ENCODE results near the gene GOLIM4. TPM values are rescaled to one million over a fixed set of nuclear protein-coding genes. Genes with fewer than 3 reads are reported as not detected.

GOLIM4 gene
- polyA plus RNA-seq, 1 donor from 2014 or later = 3.2 TPM

DNA sequence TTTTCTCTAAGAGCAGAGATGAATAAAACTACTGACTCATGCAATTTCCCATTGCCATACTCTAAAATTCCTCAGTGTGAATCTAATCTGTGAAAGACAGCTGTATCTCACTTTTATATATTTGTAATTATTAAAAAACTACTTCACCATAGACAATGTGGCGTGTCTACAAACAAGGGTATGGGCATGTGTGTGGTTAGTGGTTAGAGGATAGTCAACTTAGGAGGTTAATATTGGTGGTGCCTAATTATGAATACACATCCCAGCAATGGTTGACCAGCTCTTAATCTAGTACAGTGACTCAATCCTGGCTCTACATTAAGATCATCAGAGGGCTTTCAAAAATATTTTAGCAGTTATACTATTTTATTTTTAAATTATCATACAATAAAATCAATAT is 94.5 kb downstream of the GOLIM4 start (continued):
- TF ChIP-seq, protein P1, sequence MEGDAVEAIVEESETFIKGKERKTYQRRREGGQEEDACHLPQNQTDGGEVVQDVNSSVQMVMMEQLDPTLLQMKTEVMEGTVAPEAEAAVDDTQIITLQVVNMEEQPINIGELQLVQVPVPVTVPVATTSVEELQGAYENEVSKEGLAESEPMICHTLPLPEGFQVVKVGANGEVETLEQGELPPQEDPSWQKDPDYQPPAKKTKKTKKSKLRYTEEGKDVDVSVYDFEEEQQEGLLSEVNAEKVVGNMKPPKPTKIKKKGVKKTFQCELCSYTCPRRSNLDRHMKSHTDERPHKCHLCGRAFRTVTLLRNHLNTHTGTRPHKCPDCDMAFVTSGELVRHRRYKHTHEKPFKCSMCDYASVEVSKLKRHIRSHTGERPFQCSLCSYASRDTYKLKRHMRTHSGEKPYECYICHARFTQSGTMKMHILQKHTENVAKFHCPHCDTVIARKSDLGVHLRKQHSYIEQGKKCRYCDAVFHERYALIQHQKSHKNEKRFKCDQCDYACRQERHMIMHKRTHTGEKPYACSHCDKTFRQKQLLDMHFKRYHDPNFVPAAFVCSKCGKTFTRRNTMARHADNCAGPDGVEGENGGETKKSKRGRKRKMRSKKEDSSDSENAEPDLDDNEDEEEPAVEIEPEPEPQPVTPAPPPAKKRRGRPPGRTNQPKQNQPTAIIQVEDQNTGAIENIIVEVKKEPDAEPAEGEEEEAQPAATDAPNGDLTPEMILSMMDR (IDR thresholded peaks at IDR 0.05; ENCODE audit: poor library complexity, severe bottlenecking) = no peak
- no peak for TF ChIP-seq TAF1 (IDR thresholded peaks at IDR 0.05; ENCODE audit: low read depth)

DNA sequence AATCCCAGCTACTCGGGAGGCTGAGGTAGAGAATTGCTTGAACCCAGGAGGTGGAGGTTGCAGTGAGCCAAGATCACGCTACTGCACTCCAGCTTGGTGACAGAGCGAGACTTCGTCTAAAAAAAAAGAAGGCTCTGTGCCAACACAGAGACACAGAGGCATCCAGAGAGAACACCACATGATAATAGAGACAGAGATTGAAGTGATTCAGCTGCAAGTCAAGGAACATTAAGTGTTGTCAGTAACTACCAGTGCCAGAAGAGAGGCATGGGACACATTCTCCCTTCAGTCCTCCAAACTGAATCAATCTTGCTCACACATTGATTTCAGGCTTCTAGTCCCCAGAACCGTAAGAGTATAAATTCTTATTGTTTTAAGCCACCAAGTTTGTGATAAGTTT is 97.5 kb downstream of the GOLIM4 start:
- Histone ChIP-seq H3K9me2 (ENCODE audit: insufficient read depth, low read length) (no peaks in the 10 kb centered on the region), H3K79me2 (replicated peaks; ENCODE audit: insufficient read depth, low read length) (no peaks in the 10 kb centered on the region), H3K4me3 (ENCODE audit: low read length) (no peak overlapping the region), H3F3A (ENCODE audit: insufficient read depth, low read length, poor library complexity, severe bottlenecking) (no peaks in the 10 kb centered on the region), H3K27ac (ENCODE audit: low read length) (no peak overlapping the region), H3K9me3 (ENCODE audit: low read length) (no peaks in the 10 kb centered on the region), H3K27me3 (ENCODE audit: insufficient read depth, low read depth, low read length) (no peaks in the 10 kb centered on the region), H4K20me1 (ENCODE audit: insufficient read depth) (no peaks in the 10 kb centered on the region), H3K9ac (ENCODE audit: low read length) (no peak overlapping the region), H3K36me3 (ENCODE audit: insufficient read depth, low read length) (no peaks in the 10 kb centered on the region), H2AFZ (ENCODE audit: low read depth, low read length) (no peak overlapping the region), H3K4me2 (ENCODE audit: low read length) (no peak overlapping the region)
- TF ChIP-seq, protein P1 (IDR thresholded peaks at IDR 0.05; ENCODE audit: poor library complexity, severe bottlenecking) = no peak
- no peak for TF ChIP-seq EZH2 (IDR thresholded peaks at IDR 0.05; ENCODE audit: borderline replicate concordance, insufficient read depth, low read length, poor library complexity, severe bottlenecking)
- TF ChIP-seq EP300 (conservative IDR thresholded peaks at IDR 0.05; ENCODE audit: poor library complexity, severe bottlenecking) = no peak
- no peak for TF ChIP-seq RAD21 (conservative IDR thresholded peaks at IDR 0.05)
- TF ChIP-seq SMC3 (conservative IDR thresholded peaks at IDR 0.05; ENCODE audit: poor library complexity) = no peak
- no peak for TF ChIP-seq TAF1 (IDR thresholded peaks at IDR 0.05; ENCODE audit: low read depth)
- no peak for TF ChIP-seq MXI1 (conservative IDR thresholded peaks at IDR 0.05; ENCODE audit: poor library complexity, severe bottlenecking)
- TF ChIP-seq POLR2AphosphoS5 (IDR thresholded peaks at IDR 0.05) = no peak
- TF ChIP-seq, protein P2, sequence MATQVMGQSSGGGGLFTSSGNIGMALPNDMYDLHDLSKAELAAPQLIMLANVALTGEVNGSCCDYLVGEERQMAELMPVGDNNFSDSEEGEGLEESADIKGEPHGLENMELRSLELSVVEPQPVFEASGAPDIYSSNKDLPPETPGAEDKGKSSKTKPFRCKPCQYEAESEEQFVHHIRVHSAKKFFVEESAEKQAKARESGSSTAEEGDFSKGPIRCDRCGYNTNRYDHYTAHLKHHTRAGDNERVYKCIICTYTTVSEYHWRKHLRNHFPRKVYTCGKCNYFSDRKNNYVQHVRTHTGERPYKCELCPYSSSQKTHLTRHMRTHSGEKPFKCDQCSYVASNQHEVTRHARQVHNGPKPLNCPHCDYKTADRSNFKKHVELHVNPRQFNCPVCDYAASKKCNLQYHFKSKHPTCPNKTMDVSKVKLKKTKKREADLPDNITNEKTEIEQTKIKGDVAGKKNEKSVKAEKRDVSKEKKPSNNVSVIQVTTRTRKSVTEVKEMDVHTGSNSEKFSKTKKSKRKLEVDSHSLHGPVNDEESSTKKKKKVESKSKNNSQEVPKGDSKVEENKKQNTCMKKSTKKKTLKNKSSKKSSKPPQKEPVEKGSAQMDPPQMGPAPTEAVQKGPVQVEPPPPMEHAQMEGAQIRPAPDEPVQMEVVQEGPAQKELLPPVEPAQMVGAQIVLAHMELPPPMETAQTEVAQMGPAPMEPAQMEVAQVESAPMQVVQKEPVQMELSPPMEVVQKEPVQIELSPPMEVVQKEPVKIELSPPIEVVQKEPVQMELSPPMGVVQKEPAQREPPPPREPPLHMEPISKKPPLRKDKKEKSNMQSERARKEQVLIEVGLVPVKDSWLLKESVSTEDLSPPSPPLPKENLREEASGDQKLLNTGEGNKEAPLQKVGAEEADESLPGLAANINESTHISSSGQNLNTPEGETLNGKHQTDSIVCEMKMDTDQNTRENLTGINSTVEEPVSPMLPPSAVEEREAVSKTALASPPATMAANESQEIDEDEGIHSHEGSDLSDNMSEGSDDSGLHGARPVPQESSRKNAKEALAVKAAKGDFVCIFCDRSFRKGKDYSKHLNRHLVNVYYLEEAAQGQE (IDR thresholded peaks at IDR 0.05; ENCODE audit: borderline replicate concordance) = no peak

DNA sequence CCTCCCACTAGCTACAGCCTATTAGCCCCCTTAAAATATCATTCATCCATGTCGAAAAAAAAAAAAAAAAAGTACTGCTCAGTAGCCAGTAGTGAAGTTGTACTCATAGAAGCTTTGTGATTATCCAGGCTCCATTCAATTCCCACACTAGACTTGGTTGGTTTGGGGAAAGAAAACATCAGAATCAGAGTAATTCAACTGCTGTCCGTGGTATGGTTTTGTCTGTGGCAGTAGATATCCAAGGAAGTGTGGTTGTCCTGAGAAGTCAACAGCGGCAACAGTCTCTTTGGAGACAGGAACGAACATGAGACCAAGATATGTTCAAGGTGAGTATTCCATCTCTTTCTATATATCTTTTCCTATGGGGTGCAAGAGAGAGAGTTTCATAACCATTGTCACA is 99.2 kb downstream of the GOLIM4 start:
- H4K20me1 ChIP-seq (ENCODE audit: insufficient read depth) = no peaks in the 10 kb centered on the region
- TF ChIP-seq MXI1 (conservative IDR thresholded peaks at IDR 0.05; ENCODE audit: poor library complexity, severe bottlenecking) = no peak
- TF ChIP-seq POLR2AphosphoS5 (IDR thresholded peaks at IDR 0.05) = no peak
- TF ChIP-seq, protein P1 (IDR thresholded peaks at IDR 0.05; ENCODE audit: poor library complexity, severe bottlenecking) = no peak
- no peak for TF ChIP-seq EP300 (conservative IDR thresholded peaks at IDR 0.05; ENCODE audit: poor library complexity, severe bottlenecking)
- TF ChIP-seq TAF1 (IDR thresholded peaks at IDR 0.05; ENCODE audit: low read depth) = no peak
- no peak for TF ChIP-seq RAD21 (conservative IDR thresholded peaks at IDR 0.05)
- TF ChIP-seq, protein P2 (IDR thresholded peaks at IDR 0.05; ENCODE audit: borderline replicate concordance) = no peak
- no peak for TF ChIP-seq EZH2 (IDR thresholded peaks at IDR 0.05; ENCODE audit: borderline replicate concordance, insufficient read depth, low read length, poor library complexity, severe bottlenecking)
- TF ChIP-seq SMC3 (conservative IDR thresholded peaks at IDR 0.05; ENCODE audit: poor library complexity) = no peak
- H2AFZ ChIP-seq (ENCODE audit: low read depth, low read length) = no peak overlapping the region
- H3K4me2 ChIP-seq (ENCODE audit: low read length) = no peak overlapping the region
- H3K9me2 ChIP-seq (ENCODE audit: insufficient read depth, low read length) = no peaks in the 10 kb centered on the region
- no peaks in the 10 kb centered on the region for H3K36me3 ChIP-seq (ENCODE audit: insufficient read depth, low read length)
- H3K27ac ChIP-seq (ENCODE audit: low read length) = no peak overlapping the region
- no peaks in the 10 kb centered on the region for H3K9me3 ChIP-seq (ENCODE audit: low read length)
- H3K27me3 ChIP-seq (ENCODE audit: insufficient read depth, low read depth, low read length) = no peaks in the 10 kb centered on the region
- no peaks in the 10 kb centered on the region for H3F3A ChIP-seq (ENCODE audit: insufficient read depth, low read length, poor library complexity, severe bottlenecking)
- no peak overlapping the region for H3K9ac ChIP-seq (ENCODE audit: low read length)
- H3K4me3 ChIP-seq (ENCODE audit: low read length) = no peak overlapping the region
- no peaks in the 10 kb centered on the region for H3K79me2 ChIP-seq (replicated peaks; ENCODE audit: insufficient read depth, low read length)

All from neural cell (in vitro differentiated cells).